NAMALWA (cell line): ENCODE data around the gene DAND5.

Source experiments
- DNase-seq: peaks from one replicate; pipeline ENCODE4 v3.0.0-alpha.2; 2015; ENCODE audit warnings: low spot score

Gene DAND5

GRCh38 chr19:12994701-12995595 is 25.6 kb downstream of the DAND5 start, which contains the start of gene NFIX:
NFIX (plus strand) TSS chr19:12995475; CDS start chr19:12995838, 363 bp downstream.
- no peak for DNase-seq

- no peak for DNase-seq
Observed at GRCh38 chr19:12995596-12996405, 26.4 kb downstream of the DAND5 start.

DNA sequence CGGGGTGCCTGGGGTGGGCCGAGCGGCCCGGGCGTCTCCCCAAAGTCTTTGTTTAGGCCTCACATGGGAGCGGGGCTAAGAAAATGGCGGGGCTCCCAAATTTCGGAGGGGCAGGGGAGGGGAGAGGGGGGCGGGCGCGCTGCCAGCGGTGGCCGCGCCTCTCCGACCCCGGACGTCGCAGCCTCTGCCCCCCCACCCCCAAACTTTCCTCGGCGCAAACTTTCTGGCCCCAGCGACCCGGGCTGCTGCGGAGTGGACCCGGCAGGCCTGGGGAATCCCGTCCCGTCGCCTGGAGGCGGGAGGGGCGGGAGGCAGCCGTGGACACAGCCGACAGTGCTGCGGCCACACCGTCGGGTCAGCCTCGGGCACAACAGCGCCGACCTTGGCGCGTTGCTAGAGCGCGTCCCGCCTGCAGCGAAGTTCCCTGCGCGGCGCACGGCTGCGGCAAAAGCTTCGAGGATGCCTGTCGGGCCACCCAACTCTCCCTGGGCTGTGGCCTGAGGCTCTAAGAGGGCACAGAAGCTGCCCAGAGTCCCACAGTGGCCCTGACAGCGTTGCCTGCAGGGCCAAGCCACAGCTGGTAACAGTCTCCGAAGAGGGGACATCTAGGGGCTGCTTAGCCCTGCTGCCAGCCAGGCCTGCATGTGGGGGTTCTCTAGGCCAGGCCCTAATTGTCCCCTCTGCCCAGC is 27.2 kb downstream of the DAND5 start:
- no peak for DNase-seq

DNA sequence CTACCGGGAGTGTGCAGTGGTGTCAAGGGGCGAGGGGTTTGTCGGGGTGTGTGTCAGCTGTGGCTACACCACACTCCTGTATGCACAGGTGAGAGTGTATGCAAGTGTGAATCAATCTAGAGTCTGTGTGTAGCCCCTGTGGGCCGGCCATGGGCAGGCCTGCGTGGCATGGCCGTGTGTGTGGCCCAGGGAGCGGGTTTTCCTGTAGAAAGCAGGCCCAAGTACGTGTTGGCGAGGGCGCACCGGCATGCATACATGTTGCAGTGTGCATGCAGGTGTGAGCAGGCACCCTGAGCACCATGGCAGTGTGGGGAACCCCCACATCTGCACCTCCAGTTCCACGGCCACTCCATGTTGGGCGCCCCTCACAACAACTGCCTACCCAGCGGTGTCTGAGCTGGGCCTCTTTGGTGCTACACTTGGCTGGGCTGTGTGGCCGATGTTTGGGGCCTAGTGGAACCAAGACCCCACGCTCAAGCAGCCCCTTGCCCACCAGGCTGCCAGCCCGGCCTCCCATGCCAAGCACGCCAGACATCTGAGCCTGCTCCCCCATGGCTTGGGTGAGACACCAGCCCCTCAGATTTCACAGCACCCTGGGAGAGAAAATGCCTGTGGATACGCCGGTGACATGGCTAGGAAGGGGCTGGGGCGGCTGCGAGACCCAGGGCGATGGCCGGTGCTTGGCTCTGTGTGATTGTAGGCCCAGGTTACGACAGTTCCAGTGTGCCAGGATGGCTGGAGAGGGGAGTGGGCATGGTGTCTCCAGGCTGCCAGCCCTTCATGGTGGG is 28.0 kb downstream of the DAND5 start:
- DNase-seq = no peak

DNA sequence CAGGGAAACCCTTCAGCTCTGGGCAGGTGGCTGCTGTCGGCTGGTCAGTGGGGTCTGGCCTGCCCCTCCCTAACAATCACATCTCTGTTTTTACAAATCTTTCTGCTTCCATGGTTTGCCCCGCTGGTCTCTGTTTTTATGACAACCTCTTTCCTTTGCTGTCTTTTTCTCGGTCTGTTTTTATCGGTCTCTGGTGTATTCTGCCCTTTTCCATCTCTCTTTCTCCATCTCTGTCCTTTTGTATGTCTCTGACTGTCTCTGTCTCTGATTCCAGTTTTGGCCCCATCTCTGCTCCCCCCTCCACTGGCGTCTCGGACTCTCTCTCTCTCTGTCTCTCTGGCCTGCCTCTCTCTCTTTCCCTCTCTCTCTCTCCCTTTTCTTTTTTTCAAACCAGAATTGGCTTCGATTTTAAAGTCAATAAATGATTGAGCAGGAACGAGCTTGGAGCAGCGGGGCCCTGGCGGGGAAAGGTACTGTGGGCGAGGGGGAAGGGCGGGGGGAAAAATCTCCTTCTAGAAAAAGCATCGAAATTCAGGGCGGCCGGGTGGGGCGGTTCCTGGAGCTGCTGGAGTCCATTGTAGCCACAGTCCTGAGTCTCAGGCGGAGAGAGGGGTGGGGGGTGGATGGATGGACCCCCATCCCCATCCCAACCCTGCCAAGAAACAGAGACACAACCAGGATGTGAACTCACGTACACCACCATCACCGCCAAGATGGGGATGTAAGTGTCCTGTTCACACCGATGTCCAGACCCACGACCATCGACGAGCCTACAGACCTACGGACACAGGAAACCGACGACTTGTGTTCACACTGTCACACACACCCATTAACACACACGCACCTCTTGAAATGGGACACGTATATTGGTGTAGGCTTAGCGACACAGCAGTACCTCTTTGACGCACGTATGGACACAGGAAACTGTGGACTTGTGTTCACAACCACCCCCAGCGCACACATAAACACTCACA is 28.9 kb downstream of the DAND5 start:
- no peak for DNase-seq

GRCh38 chr19:13001166-13001501 is 31.8 kb downstream of the DAND5 start:
- DNase-seq = no peak

GRCh38 chr19:13001502-13002165 is 32.3 kb downstream of the DAND5 start:
- no peak for DNase-seq

DNA sequence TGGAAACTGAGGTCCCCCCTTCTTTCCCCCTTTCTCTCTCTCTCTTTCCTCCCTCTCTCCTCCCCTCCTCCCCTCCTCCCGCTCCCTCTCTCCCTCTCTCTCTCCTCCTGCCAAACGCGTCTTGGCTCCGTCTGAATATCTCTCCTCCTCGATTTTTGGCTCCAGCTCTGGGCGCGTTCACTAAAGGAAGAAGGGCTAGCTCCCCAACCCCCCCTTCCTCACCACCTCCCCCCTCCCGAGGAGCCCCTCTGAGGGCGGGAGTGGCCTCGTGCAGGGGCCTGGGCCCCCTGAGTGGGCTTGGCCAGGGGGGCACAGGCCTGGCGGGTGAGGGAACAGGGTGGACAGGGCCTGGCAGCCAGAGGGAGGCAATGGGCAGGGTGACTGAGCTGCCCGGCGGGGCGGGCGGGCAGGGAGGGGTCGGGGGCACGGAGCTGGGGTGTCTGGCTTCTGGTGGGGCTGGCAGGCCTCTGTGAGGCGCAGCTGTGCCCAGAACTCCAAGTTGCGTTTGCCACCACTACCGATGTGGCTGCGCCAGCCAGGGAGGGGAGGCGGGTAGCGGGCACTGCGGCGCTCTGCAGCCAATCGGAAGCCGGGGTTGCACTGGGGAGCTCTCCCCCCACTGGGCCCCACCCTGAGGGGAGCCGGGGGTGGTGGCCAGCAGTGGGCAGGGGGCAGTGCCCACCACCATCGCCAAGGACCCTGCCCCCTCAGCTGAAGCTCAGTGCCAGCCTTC is 33.0 kb downstream of the DAND5 start:
- no peak for DNase-seq

- no peak for DNase-seq
Observed at GRCh38 chr19:13003081-13003480, 33.7 kb downstream of the DAND5 start.

GRCh38 chr19:13004273-13004672 is 34.9 kb downstream of the DAND5 start:
- no peak for DNase-seq

- DNase-seq = no peak
Observed at GRCh38 chr19:13005253-13005652, 35.9 kb downstream of the DAND5 start.

GRCh38 chr19:13005861-13006370 is 36.5 kb downstream of the DAND5 start:
- no peak for DNase-seq

- DNase-seq = no peak
Observed at GRCh38 chr19:13006431-13007281, 37.3 kb downstream of the DAND5 start.

DNA sequence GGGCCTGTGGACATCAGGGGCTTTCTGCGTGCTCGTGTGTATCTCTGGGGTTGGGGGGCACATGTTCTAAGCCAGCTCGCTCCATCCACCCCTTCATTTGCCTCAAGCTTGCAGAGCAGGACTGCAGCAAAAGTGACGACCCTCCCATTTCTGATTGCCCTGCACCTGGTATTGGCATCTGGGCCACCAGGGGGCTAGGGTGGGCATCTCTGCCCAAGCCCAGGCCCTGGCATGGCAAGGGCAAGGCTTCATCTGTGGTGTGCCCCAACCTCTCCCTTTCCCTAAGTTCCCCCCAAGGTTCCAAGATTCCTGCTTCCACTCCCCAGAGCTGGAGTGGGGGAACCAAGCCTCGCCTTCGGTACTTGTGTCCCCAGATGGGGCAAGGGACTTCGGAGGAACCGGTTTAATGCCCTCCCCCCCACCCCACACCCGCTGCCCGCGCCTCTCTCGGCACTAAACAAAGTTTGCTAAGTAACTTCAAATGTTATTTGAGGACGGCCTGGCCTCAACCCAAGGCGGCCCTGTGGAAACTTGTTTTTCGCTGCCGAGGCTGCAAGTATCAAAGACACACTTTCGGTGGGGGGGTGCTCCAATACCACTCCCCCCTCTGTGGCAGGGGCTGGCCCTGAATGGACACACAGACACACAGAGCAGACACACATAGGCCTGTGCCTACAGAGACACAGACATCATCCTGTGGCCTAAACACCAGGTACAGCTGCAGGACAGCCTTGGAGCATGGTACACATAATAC is 38.1 kb downstream of the DAND5 start:
- no peak for DNase-seq

- DNase-seq = no peak
Observed at GRCh38 chr19:13008926-13009787, 39.8 kb downstream of the DAND5 start.
